ENCODE results near the gene UBE2D4. TPM values are rescaled to one million over a fixed set of nuclear protein-coding genes. Genes with fewer than 3 reads are reported as not detected.

Gene UBE2D4
- total RNA-seq, 1 donor from 2014 or later = 21.3 TPM

- no peak for TF ChIP-seq CTCF (IDR thresholded peaks at IDR 0.05)
- DNase-seq (no peak), ATAC-seq (peak; percentile 54 to 61)
Measured at GRCh38 chr7:43905209-43905946, 20.9 kb upstream of the UBE2D4 start.

GRCh38 chr7:43905956-43906330, 20.3 kb upstream of the UBE2D4 start:
- DNase-seq = peak; percentile 50

More at GRCh38 chr7:43905209-43905946, 20.9 kb upstream of the UBE2D4 start:
- Histone ChIP-seq H3K36me3 (no peaks in the 10 kb centered on the region), H3K4me3 (peak overlapping the region; percentile 78), H3K9me3 (no peaks in the 10 kb centered on the region), H3K27ac (peak overlapping the region; percentile 84), H3K4me1 (peaks cover 28% of the 10 kb centered on the region), H3K27me3 (ENCODE audit: low read depth) (no peaks in the 10 kb centered on the region)
- intact Hi-C loops (cut with DNase I) = no loop called here

GRCh38 chr7:43906331-43907010, 19.8 kb upstream of the UBE2D4 start, which contains the start of gene URGCP:
Gene URGCP, minus strand, starts transcription at chr7:43906596. Its CDS starts 21 bp downstream, at chr7:43906575.
- H3K9me3 ChIP-seq = no peaks in the 10 kb centered on the region
- no peak for TF ChIP-seq CTCF (IDR thresholded peaks at IDR 0.05)
- ATAC-seq = peak; percentile 87 to 90
- intact Hi-C loops (cut with DNase I) = no loop called here
- peak; percentile 70 for DNase-seq
- H3K36me3 ChIP-seq = no peaks in the 10 kb centered on the region
- H3K27me3 ChIP-seq (ENCODE audit: low read depth) = no peaks in the 10 kb centered on the region
- peak within 1 kb of the TSS; percentile 84 for H3K27ac ChIP-seq
- H3K4me3 ChIP-seq = peak within 1 kb of the TSS; percentile 78
- H3K4me1 ChIP-seq = peaks cover 28% of the 10 kb centered on the region

More at GRCh38 chr7:43905956-43906330, 20.3 kb upstream of the UBE2D4 start:
- H3K27ac ChIP-seq = peak overlapping the region; percentile 84
- intact Hi-C loops (cut with DNase I) = no loop called here
- TF ChIP-seq CTCF (IDR thresholded peaks at IDR 0.05) = no peak
- no peaks in the 10 kb centered on the region for H3K27me3 ChIP-seq (ENCODE audit: low read depth)
- peaks cover 28% of the 10 kb centered on the region for H3K4me1 ChIP-seq
- peak; percentile 27 to 55 for ATAC-seq
- no peaks in the 10 kb centered on the region for H3K9me3 ChIP-seq
- H3K36me3 ChIP-seq = no peaks in the 10 kb centered on the region
- peak overlapping the region; percentile 78 for H3K4me3 ChIP-seq

GRCh38 chr7:43914795-43915194, 11.4 kb upstream of the UBE2D4 start:
- ATAC-seq (no peak), DNase-seq (no peak)
- Histone ChIP-seq H3K27me3 (ENCODE audit: low read depth) (no peaks in the 10 kb centered on the region), H3K4me3 (no peak overlapping the region), H3K27ac (no peak overlapping the region), H3K4me1 (no peaks in the 10 kb centered on the region), H3K36me3 (no peaks in the 10 kb centered on the region), H3K9me3 (no peaks in the 10 kb centered on the region)
- TF ChIP-seq CTCF (IDR thresholded peaks at IDR 0.05) = no peak
- intact Hi-C loops (cut with DNase I) = no loop called here

GRCh38 chr7:43915907-43916306, 10.3 kb upstream of the UBE2D4 start:
- intact Hi-C loops (cut with DNase I) = no loop called here
- no peaks in the 10 kb centered on the region for H3K9me3 ChIP-seq
- ATAC-seq = no peak
- H3K27ac ChIP-seq = no peak overlapping the region
- DNase-seq = no peak
- TF ChIP-seq CTCF (IDR thresholded peaks at IDR 0.05) = no peak
- H3K36me3 ChIP-seq = no peaks in the 10 kb centered on the region
- no peak overlapping the region for H3K4me3 ChIP-seq
- H3K4me1 ChIP-seq = no peaks in the 10 kb centered on the region
- H3K27me3 ChIP-seq (ENCODE audit: low read depth) = no peaks in the 10 kb centered on the region
